ENCODE data around the gene CEP350. TPM values are rescaled to one million over a fixed set of nuclear protein-coding genes. Genes with fewer than 3 reads are reported as not detected.
"Not testable (repeated sequence)": the region's sequence is repeated elsewhere in the genome, so short reads cannot be mapped to it uniquely, and the experiment has no call there.

CEP350 gene
- total RNA-seq, 2 donors from 2014 or later, result 41.5 to 55.4 TPM

GRCh38 chr1:179996099-179996498 lies 41.5 kb downstream of the CEP350 start:
- no peaks in the 10 kb centered on the region for H3K4me1 ChIP-seq
- no peak for TF ChIP-seq POLR2A (IDR thresholded peaks at IDR 0.05)
- no peak for TF ChIP-seq CTCF (IDR thresholded peaks at IDR 0.05)
- no peak for ATAC-seq

GRCh38 chr1:180000575-180000974 lies 46.0 kb downstream of the CEP350 start:
- ATAC-seq (no peak), DNase-seq (no peak)
- Histone ChIP-seq H3K27ac (no peak overlapping the region), H3K27me3 (no peaks in the 10 kb centered on the region), H3K4me1 (no peaks in the 10 kb centered on the region), H3K9me3 (no peaks in the 10 kb centered on the region), H3K36me3 (replicated peaks in 1 of 2; ENCODE audit: insufficient read depth in 1 of 2, low read depth in 2 of 2) (peaks cover 0 to 4% of the 10 kb centered on the region in 2 donors), H3K4me3 (no peak overlapping the region)
- TF ChIP-seq CTCF (IDR thresholded peaks at IDR 0.05), result no peak
- TF ChIP-seq POLR2A (IDR thresholded peaks at IDR 0.05), result no peak
- WGBS, 2 donors, result 65 to 71% methylated on average over 2 of the region's 2 CpGs
- intact Hi-C loops (cut with DNase I), result no loop called here

More at GRCh38 chr1:179996099-179996498, 41.5 kb downstream of the CEP350 start:
- H3K36me3 ChIP-seq (replicated peaks in 1 of 2; ENCODE audit: insufficient read depth in 1 of 2, low read depth in 2 of 2), result peaks cover 0 to 8% of the 10 kb centered on the region in 2 donors
- no peaks in the 10 kb centered on the region for H3K9me3 ChIP-seq
- no peak overlapping the region for H3K27ac ChIP-seq
- intact Hi-C loops (cut with DNase I), result no loop called here
- no peak overlapping the region for H3K4me3 ChIP-seq
- DNase-seq, result no peak
- no peaks in the 10 kb centered on the region for H3K27me3 ChIP-seq
- 98% methylated on average over 1 of the region's 1 CpG for WGBS, 2 donors

- ATAC-seq (no peak), DNase-seq (no peak)
- Histone ChIP-seq H3K36me3 (replicated peaks in 1 of 2; ENCODE audit: insufficient read depth in 1 of 2, low read depth in 2 of 2) (peaks cover 4 to 7% of the 10 kb centered on the region in 2 donors), H3K27me3 (no peaks in the 10 kb centered on the region), H3K4me3 (no peak overlapping the region), H3K27ac (no peak overlapping the region), H3K4me1 (no peaks in the 10 kb centered on the region), H3K9me3 (no peaks in the 10 kb centered on the region)
- no peak for TF ChIP-seq POLR2A (IDR thresholded peaks at IDR 0.05)
- intact Hi-C loops (cut with DNase I), result no loop called here
Measured at GRCh38 chr1:180002437-180002836, 47.8 kb downstream of the CEP350 start.

GRCh38 chr1:180003026-180003695 lies 48.6 kb downstream of the CEP350 start:
- Histone ChIP-seq H3K4me3 (no peak overlapping the region), H3K4me1 (no peaks in the 10 kb centered on the region), H3K27me3 (no peaks in the 10 kb centered on the region), H3K9me3 (no peaks in the 10 kb centered on the region), H3K36me3 (replicated peaks in 1 of 2; ENCODE audit: insufficient read depth in 1 of 2, low read depth in 2 of 2) (peaks cover 4 to 7% of the 10 kb centered on the region in 2 donors), H3K27ac (no peak overlapping the region)
- intact Hi-C loops (cut with DNase I), result no loop called here
- 85 to 92% methylated on average over 3 of the region's 3 CpGs for WGBS, 2 donors
- TF ChIP-seq POLR2A (IDR thresholded peaks at IDR 0.05) (no peak), CTCF (IDR thresholded peaks at IDR 0.05) (no peak)
- no peak for DNase-seq
- ATAC-seq, result no peak

GRCh38 chr1:180006762-180007161 lies 52.2 kb downstream of the CEP350 start:
- intact Hi-C loops (cut with DNase I); ATAC-seq; H3K27ac ChIP-seq; H3K36me3 ChIP-seq (replicated peaks in 1 of 2; ENCODE audit: insufficient read depth in 1 of 2, low read depth in 2 of 2); H3K4me3 ChIP-seq; H3K27me3 ChIP-seq; H3K9me3 ChIP-seq; DNase-seq; H3K4me1 ChIP-seq: not testable (repeated sequence)
- WGBS, 2 donors, result 100% methylated on average over 1 of the region's 1 CpG

GRCh38 chr1:180020017-180020416 lies 65.4 kb downstream of the CEP350 start:
- DNase-seq, result no peak
- intact Hi-C loops (cut with DNase I), result no loop called here
- Histone ChIP-seq H3K9me3 (no peaks in the 10 kb centered on the region), H3K27me3 (no peaks in the 10 kb centered on the region), H3K4me1 (no peaks in the 10 kb centered on the region), H3K36me3 (replicated peaks in 1 of 2; ENCODE audit: insufficient read depth in 1 of 2, low read depth in 2 of 2) (peaks cover 0 to 27% of the 10 kb centered on the region in 2 donors), H3K27ac (no peak overlapping the region), H3K4me3 (no peak overlapping the region)
- no peak for TF ChIP-seq POLR2A (IDR thresholded peaks at IDR 0.05)
- no peak for TF ChIP-seq CTCF (IDR thresholded peaks at IDR 0.05)
- WGBS, 2 donors, result 33 to 41% methylated on average over 1 of the region's 1 CpG
- ATAC-seq, result no peak

Measured in body of pancreas (tissue), 4 donors.